Measurements from ENCODE around the gene FAM13A. TPM values are rescaled to one million over a fixed set of nuclear protein-coding genes. Genes with fewer than 3 reads are reported as not detected.
A peak's percentile ranks its signal among the peaks of the same experiment; 100 is the strongest.

The FAM13A gene
- total RNA-seq, 2 experiments from 2014 or later = 2.4 to 3.2 TPM

GRCh38 chr4:89056292-89056952 lies 563 bp downstream of the FAM13A start:
- no peak overlapping the region for H3K4me3 Mint-ChIP-seq
- peaks cover 18% of the 10 kb centered on the region for H3K9me3 Mint-ChIP-seq
- peaks cover 8% of the 10 kb centered on the region for H3K27me3 Mint-ChIP-seq
- peaks cover 17% of the 10 kb centered on the region for H3K4me1 Mint-ChIP-seq
- no peak for DNase-seq
- peaks cover 7% of the 10 kb centered on the region for H3K36me3 Mint-ChIP-seq
- no peak overlapping the region for H3K27ac Mint-ChIP-seq

GRCh38 chr4:89055157-89056080 lies 1.6 kb downstream of the FAM13A start:
- Mint-ChIP-seq H3K27ac (no peak overlapping the region), H3K4me3 (no peak overlapping the region), H3K27me3 (peaks cover 8% of the 10 kb centered on the region), H3K36me3 (peaks cover 2% of the 10 kb centered on the region), H3K9me3 (peaks cover 9% of the 10 kb centered on the region), H3K4me1 (peaks cover 17% of the 10 kb centered on the region)
- DNase-seq = no peak

- H3K9me3 Mint-ChIP-seq = peaks cover 8% of the 10 kb centered on the region
- H3K4me1 Mint-ChIP-seq = peaks cover 17% of the 10 kb centered on the region
- no peak overlapping the region for H3K27ac Mint-ChIP-seq
- DNase-seq = no peak
- peaks cover 2% of the 10 kb centered on the region for H3K36me3 Mint-ChIP-seq
- H3K27me3 Mint-ChIP-seq = peaks cover 8% of the 10 kb centered on the region
- no peak overlapping the region for H3K4me3 Mint-ChIP-seq
Measured at GRCh38 chr4:89054627-89055026, 2.4 kb downstream of the FAM13A start.

- no peaks in the 10 kb centered on the region for H3K9me3 Mint-ChIP-seq
- H3K27ac Mint-ChIP-seq = no peak overlapping the region
- no peak overlapping the region for H3K4me3 Mint-ChIP-seq
- H3K27me3 Mint-ChIP-seq = peaks cover 8% of the 10 kb centered on the region
- no peaks in the 10 kb centered on the region for H3K36me3 Mint-ChIP-seq
- DNase-seq = no peak
- H3K4me1 Mint-ChIP-seq = no peaks in the 10 kb centered on the region
Measured at GRCh38 chr4:89049853-89050252, 7.1 kb downstream of the FAM13A start.

- Mint-ChIP-seq H3K27ac (no peak overlapping the region), H3K4me3 (no peak overlapping the region), H3K36me3 (no peaks in the 10 kb centered on the region), H3K9me3 (no peaks in the 10 kb centered on the region), H3K4me1 (no peaks in the 10 kb centered on the region), H3K27me3 (peaks cover 3% of the 10 kb centered on the region)
- DNase-seq = no peak
Measured at GRCh38 chr4:89048906-89049601, 7.9 kb downstream of the FAM13A start.

GRCh38 chr4:89044147-89044900 lies 12.7 kb downstream of the FAM13A start:
- Mint-ChIP-seq H3K36me3 (no peaks in the 10 kb centered on the region), H3K4me1 (no peaks in the 10 kb centered on the region), H3K27ac (no peak overlapping the region), H3K27me3 (peaks cover 4% of the 10 kb centered on the region), H3K4me3 (no peak overlapping the region), H3K9me3 (no peaks in the 10 kb centered on the region)
- no peak for DNase-seq

- H3K4me1 Mint-ChIP-seq = no peaks in the 10 kb centered on the region
- H3K4me3 Mint-ChIP-seq = no peak overlapping the region
- H3K27ac Mint-ChIP-seq = no peak overlapping the region
- no peaks in the 10 kb centered on the region for H3K36me3 Mint-ChIP-seq
- H3K9me3 Mint-ChIP-seq = no peaks in the 10 kb centered on the region
- DNase-seq = no peak
- H3K27me3 Mint-ChIP-seq = peaks cover 4% of the 10 kb centered on the region
Measured at GRCh38 chr4:89042055-89042454, 14.9 kb downstream of the FAM13A start.

- DNase-seq = no peak
- no peaks in the 10 kb centered on the region for H3K4me1 Mint-ChIP-seq
- no peak overlapping the region for H3K4me3 Mint-ChIP-seq
- peaks cover 4% of the 10 kb centered on the region for H3K27me3 Mint-ChIP-seq
- no peak overlapping the region for H3K27ac Mint-ChIP-seq
- H3K36me3 Mint-ChIP-seq = no peaks in the 10 kb centered on the region
- H3K9me3 Mint-ChIP-seq = peaks cover 10% of the 10 kb centered on the region
Measured at GRCh38 chr4:89039730-89040338, 17.2 kb downstream of the FAM13A start.

GRCh38 chr4:89036535-89036934 lies 20.4 kb downstream of the FAM13A start:
- H3K4me1 Mint-ChIP-seq = no peaks in the 10 kb centered on the region
- H3K4me3 Mint-ChIP-seq = no peak overlapping the region
- no peak overlapping the region for H3K27ac Mint-ChIP-seq
- no peaks in the 10 kb centered on the region for H3K36me3 Mint-ChIP-seq
- no peaks in the 10 kb centered on the region for H3K27me3 Mint-ChIP-seq
- H3K9me3 Mint-ChIP-seq = peaks cover 11% of the 10 kb centered on the region
- DNase-seq = no peak

GRCh38 chr4:89031272-89031671 lies 25.7 kb downstream of the FAM13A start:
- Mint-ChIP-seq H3K4me3 (no peak overlapping the region), H3K36me3 (no peaks in the 10 kb centered on the region), H3K9me3 (peaks cover 11% of the 10 kb centered on the region), H3K4me1 (peaks cover 2% of the 10 kb centered on the region), H3K27me3 (peaks cover 4% of the 10 kb centered on the region), H3K27ac (no peak overlapping the region)
- no peak for DNase-seq

GRCh38 chr4:89029591-89029990 lies 27.4 kb downstream of the FAM13A start:
- no peak for DNase-seq
- Mint-ChIP-seq H3K36me3 (no peaks in the 10 kb centered on the region), H3K4me3 (no peak overlapping the region), H3K27ac (no peak overlapping the region), H3K9me3 (no peaks in the 10 kb centered on the region), H3K27me3 (peaks cover 4% of the 10 kb centered on the region), H3K4me1 (peaks cover 2% of the 10 kb centered on the region)

GRCh38 chr4:89026542-89026941 lies 30.4 kb downstream of the FAM13A start:
- Mint-ChIP-seq H3K27me3 (peaks cover 4% of the 10 kb centered on the region), H3K4me1 (peaks cover 2% of the 10 kb centered on the region)

GRCh38 chr4:89024051-89024675 lies 32.8 kb downstream of the FAM13A start:
- Mint-ChIP-seq H3K27me3 (no peaks in the 10 kb centered on the region), H3K27ac (no peak overlapping the region), H3K4me3 (no peak overlapping the region), H3K36me3 (no peaks in the 10 kb centered on the region), H3K9me3 (no peaks in the 10 kb centered on the region), H3K4me1 (no peaks in the 10 kb centered on the region)
- DNase-seq = peak; percentile 11

More at GRCh38 chr4:89026542-89026941, 30.4 kb downstream of the FAM13A start:
- Mint-ChIP-seq H3K36me3 (no peaks in the 10 kb centered on the region), H3K9me3 (no peaks in the 10 kb centered on the region), H3K27ac (no peak overlapping the region), H3K4me3 (no peak overlapping the region)
- DNase-seq = no peak

GRCh38 chr4:89023140-89023539 lies 33.8 kb downstream of the FAM13A start:
- H3K27me3 Mint-ChIP-seq = no peaks in the 10 kb centered on the region

More at GRCh38 chr4:89023140-89023539, 33.8 kb downstream of the FAM13A start:
- Mint-ChIP-seq H3K36me3 (no peaks in the 10 kb centered on the region), H3K27ac (no peak overlapping the region), H3K4me1 (no peaks in the 10 kb centered on the region), H3K4me3 (no peak overlapping the region), H3K9me3 (no peaks in the 10 kb centered on the region)
- DNase-seq = no peak

All from activated naive CD8-positive, alpha-beta T cell treated with anti-CD3 and anti-CD28 coated beads for 36 hours (primary cell).